Ovary (tissue), 3 donors: ENCODE data around the gene IGLON5.

ENCODE experiments used
- EP300 ChIP-seq: sonication (generic); formaldehyde crosslinking; IDR thresholded peaks from one replicate; pipeline ENCODE4 v1.6.1; 2017; ENCODE audit warnings: antibody characterized with exemption
- POLR2A ChIP-seq: fragments of 450-650 bp; IDR thresholded peaks from one replicate; pipeline ENCODE4 v1.6.1; 2017; ENCODE audit warnings: antibody characterized with exemption, mild to moderate bottlenecking, moderate library complexity
- TF ChIP-seq, protein P1 (sequence below), 3 donors: fragments of 450-650 bp in 2 of 3; fragments of 200-600 bp in 1 of 3; IDR thresholded peaks; one replicate each; pipeline versions ENCODE4 v1.5.1 to v1.8.0; 2016 to 2022; ENCODE audit warnings: antibody characterized with exemption in 3 of 3, mild to moderate bottlenecking in 1 of 3
- donor health status: DM: no; HTN: no; CAD: no.

DNA sequence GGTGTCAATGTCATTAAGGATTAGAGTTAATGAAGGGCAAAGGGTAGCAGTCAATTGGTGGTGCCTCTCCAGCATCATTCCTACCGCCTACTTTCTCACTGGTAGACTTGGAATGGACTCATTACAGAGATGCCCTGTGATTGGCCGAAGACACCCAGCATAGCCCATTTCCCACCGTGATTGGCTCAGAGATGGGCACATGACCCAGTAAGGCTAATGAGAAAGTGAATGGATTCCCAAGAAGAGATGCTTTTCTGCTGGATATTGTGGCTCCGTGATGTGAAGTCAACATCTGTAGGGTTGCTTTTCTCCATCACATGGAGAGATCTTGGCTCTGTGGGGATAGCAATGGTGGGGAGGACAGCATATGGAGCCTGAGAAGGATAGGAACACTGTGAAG is 18.9 kb downstream of the IGLON5 start:
- TF ChIP-seq, protein P1, sequence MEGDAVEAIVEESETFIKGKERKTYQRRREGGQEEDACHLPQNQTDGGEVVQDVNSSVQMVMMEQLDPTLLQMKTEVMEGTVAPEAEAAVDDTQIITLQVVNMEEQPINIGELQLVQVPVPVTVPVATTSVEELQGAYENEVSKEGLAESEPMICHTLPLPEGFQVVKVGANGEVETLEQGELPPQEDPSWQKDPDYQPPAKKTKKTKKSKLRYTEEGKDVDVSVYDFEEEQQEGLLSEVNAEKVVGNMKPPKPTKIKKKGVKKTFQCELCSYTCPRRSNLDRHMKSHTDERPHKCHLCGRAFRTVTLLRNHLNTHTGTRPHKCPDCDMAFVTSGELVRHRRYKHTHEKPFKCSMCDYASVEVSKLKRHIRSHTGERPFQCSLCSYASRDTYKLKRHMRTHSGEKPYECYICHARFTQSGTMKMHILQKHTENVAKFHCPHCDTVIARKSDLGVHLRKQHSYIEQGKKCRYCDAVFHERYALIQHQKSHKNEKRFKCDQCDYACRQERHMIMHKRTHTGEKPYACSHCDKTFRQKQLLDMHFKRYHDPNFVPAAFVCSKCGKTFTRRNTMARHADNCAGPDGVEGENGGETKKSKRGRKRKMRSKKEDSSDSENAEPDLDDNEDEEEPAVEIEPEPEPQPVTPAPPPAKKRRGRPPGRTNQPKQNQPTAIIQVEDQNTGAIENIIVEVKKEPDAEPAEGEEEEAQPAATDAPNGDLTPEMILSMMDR (IDR thresholded peaks at IDR 0.05), result no peak
- TF ChIP-seq POLR2A, result no peak
- TF ChIP-seq EP300, result no peak
